NCI-H2029 treated with DMSO at 0.1 percent for 48 hours (cell line): ENCODE data around the gene GOT2.
"Not testable (repeated sequence)": the region's sequence is repeated elsewhere in the genome, so short reads cannot be mapped to it uniquely, and the experiment has no call there.

Source experiments
- DNase-seq: peaks from one replicate; lab custom pipeline; 2025; lab: John Stamatoyannopoulos, UW

The GOT2 gene

GRCh38 chr16:58733671-58734458 is at the start of gene GOT2:
Gene GOT2, minus strand, starts transcription at chr16:58734316. Its CDS starts 88 bp downstream, at chr16:58734228.
- DNase-seq, result peak; percentile 15

GRCh38 chr16:58779291-58779690 is 45.2 kb upstream of the GOT2 start:
- not testable (repeated sequence) for DNase-seq

GRCh38 chr16:58773870-58774269 is 39.8 kb upstream of the GOT2 start:
- no peak for DNase-seq

- no peak for DNase-seq
These were observed 34.0 kb upstream of the GOT2 start for GRCh38 chr16:58768145-58768544.

GRCh38 chr16:58767581-58767980 is 33.5 kb upstream of the GOT2 start:
- no peak for DNase-seq

GRCh38 chr16:58756650-58757332 is 22.7 kb upstream of the GOT2 start:
- no peak for DNase-seq

- DNase-seq, result peak; percentile 6
These were observed 22.0 kb upstream of the GOT2 start for GRCh38 chr16:58755989-58756649.

GRCh38 chr16:58753711-58754134 is 19.6 kb upstream of the GOT2 start:
- no peak for DNase-seq

GRCh38 chr16:58744497-58744896 is 10.4 kb upstream of the GOT2 start:
- no peak for DNase-seq

- DNase-seq, result no peak
These were observed 7.9 kb upstream of the GOT2 start for GRCh38 chr16:58741976-58742375.

- no peak for DNase-seq
These were observed 7.0 kb upstream of the GOT2 start for GRCh38 chr16:58741166-58741565.

- no peak for DNase-seq
These were observed 4.7 kb upstream of the GOT2 start for GRCh38 chr16:58738672-58739296.

GRCh38 chr16:58736341-58736740 is 2.2 kb upstream of the GOT2 start:
- DNase-seq, result not testable (repeated sequence)

GRCh38 chr16:58734459-58734787 is 307 bp upstream of the GOT2 start:
- no peak for DNase-seq

- DNase-seq, result no peak
These were observed 857 bp downstream of the GOT2 start for GRCh38 chr16:58733248-58733670.

- DNase-seq, result no peak
These were observed 1.4 kb downstream of the GOT2 start for GRCh38 chr16:58732545-58733247.

- DNase-seq, result no peak
These were observed 3.3 kb downstream of the GOT2 start for GRCh38 chr16:58730724-58731370.

- no peak for DNase-seq
These were observed 6.1 kb downstream of the GOT2 start for GRCh38 chr16:58727796-58728568.

- DNase-seq, result no peak
These were observed 6.9 kb downstream of the GOT2 start for GRCh38 chr16:58727028-58727781.

GRCh38 chr16:58723109-58723508 is 11.0 kb downstream of the GOT2 start:
- no peak for DNase-seq
